Measurements from ENCODE around the gene GC.
A peak's percentile ranks its signal among the peaks of the same experiment; 100 is the strongest.
"Not testable (repeated sequence)": the region's sequence is repeated elsewhere in the genome, so short reads cannot be mapped to it uniquely, and the experiment has no call there.

GC gene

DNA sequence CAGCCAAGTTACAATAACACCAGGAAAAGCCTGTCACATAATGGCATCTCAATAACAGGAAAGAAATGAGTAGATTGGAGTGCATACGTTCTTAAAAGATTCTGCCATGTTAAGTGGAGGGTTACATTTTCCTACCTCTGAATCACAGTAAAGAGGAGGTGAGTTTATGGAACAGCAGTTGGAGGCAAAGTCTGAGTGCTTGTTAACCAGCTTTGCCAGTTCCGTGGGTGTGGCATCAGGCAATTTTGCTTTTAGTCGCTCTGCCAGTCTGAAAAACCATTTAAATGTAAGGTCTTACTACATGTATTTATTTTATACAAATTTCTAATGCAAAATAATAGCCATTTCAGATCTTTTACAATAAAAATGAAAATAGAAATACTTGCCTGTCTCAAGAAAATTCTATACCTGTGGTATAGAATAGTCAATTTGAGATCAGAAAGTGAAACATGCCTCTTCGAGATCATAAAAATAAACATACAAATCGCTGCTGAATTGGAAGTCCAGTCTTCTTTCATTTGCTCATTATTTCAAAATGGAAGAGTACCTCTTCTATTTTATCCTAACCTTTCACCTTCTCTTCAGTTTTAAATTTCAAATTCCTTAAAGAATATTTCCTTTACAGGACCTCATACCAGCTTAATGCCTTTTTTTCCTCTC lies 31.4 kb downstream of the GC start:
- no peak for TF ChIP-seq ZFX (IDR thresholded peaks at IDR 0.05; ENCODE audit: borderline replicate concordance)
- TF ChIP-seq, protein P1, sequence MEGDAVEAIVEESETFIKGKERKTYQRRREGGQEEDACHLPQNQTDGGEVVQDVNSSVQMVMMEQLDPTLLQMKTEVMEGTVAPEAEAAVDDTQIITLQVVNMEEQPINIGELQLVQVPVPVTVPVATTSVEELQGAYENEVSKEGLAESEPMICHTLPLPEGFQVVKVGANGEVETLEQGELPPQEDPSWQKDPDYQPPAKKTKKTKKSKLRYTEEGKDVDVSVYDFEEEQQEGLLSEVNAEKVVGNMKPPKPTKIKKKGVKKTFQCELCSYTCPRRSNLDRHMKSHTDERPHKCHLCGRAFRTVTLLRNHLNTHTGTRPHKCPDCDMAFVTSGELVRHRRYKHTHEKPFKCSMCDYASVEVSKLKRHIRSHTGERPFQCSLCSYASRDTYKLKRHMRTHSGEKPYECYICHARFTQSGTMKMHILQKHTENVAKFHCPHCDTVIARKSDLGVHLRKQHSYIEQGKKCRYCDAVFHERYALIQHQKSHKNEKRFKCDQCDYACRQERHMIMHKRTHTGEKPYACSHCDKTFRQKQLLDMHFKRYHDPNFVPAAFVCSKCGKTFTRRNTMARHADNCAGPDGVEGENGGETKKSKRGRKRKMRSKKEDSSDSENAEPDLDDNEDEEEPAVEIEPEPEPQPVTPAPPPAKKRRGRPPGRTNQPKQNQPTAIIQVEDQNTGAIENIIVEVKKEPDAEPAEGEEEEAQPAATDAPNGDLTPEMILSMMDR (IDR thresholded peaks at IDR 0.05), result no peak
- H3K27ac ChIP-seq, result no peak overlapping the region

DNA sequence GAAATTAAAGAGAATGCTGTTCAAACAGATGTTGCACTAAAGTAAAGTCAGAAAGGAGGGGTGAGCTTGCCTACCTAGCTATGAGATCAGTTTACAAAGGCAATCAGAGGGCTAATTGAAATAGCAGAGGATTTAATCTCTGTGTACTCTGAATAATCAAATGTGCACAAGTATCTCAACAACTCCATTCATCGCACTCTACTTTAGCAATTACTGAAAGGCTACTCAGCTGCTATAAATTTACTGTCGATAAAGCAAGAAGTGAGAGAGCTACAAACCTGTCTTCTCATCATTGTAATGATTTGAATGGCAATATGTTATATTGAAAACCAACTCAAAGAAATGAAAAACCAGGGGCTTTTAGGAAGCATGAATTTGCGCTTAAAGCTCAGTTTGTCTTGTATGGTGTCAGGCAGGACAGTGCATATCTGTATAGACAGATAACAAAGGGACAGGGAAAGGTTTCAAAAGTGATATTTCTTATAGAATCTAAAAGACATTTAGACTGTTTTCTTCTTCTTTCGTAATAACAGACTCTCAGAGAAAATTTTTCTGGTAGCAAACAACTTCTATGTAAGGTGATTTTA lies 34.8 kb downstream of the GC start:
- H3K27ac ChIP-seq, result no peak overlapping the region
- no peak for TF ChIP-seq ZFX (IDR thresholded peaks at IDR 0.05; ENCODE audit: borderline replicate concordance)
- TF ChIP-seq, protein P1 (IDR thresholded peaks at IDR 0.05), result no peak

DNA sequence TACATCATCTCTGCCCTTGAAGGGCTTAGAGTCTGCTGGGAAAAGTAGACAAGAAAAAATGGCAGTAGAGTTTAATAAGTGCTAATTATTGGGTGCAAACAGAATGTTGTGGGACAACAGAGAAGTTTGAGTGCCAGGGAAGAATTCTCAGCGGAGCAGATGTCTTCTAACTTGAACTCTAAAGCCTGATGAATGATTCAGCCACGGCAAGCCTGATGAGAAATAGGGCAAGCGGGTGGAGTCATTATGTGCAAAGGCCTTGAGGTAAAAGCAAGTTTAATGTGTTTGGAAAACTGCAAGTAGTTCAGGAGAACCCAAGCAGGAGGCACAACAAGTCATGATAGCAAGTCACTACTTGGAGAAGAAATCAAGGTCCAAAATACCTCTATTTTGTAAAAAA lies 37.5 kb downstream of the GC start:
- TF ChIP-seq ZFX (IDR thresholded peaks at IDR 0.05; ENCODE audit: borderline replicate concordance), result no peak
- H3K27ac ChIP-seq, result no peak overlapping the region

- H3K27ac ChIP-seq, result not testable (repeated sequence)
These were observed 45.1 kb downstream of the GC start for GRCh38 chr4:71738782-71739181.

DNA sequence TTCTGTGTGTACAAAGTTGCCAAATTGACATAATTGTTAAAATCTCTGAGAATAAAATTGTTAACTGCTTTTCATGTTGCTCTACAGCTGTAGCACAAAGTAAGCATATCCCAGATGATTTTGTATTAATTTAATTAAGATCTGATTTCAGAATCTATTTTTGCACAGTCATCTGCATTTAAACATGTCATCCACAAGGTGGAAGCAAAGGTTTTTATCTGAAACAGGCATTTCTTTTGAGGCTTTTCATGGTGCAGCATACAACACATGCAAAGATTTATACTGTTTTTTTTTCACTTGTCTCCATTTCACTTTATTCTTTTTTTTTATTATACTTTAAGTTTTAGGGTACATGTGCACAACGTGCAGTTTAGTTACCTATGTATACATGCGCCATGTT lies 51.2 kb downstream of the GC start:
- H3K27ac ChIP-seq, result no peak overlapping the region
- TF ChIP-seq ZFX (IDR thresholded peaks at IDR 0.05; ENCODE audit: borderline replicate concordance), result no peak
- TF ChIP-seq, protein P1 (IDR thresholded peaks at IDR 0.05), result peak; percentile 67

DNA sequence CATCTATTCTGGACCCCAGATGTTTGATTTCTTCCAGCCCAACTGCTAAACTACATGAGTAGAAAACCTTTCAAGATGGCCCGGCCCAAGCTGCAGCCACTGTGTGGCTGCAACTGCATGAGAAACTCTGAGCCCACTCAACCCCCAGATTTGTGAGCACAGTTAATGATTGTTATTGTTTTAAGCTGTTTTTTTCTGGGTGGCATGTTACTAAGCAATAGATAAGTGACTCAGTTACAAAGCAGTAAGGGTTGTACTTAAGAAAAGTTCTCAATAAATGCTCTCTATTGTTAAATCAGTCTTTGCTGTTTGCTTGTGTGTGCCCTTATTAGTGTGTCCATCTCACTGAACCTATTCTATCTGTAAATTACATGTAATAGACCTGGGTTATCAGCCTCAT lies 51.8 kb downstream of the GC start:
- no peak for TF ChIP-seq ZFX (IDR thresholded peaks at IDR 0.05; ENCODE audit: borderline replicate concordance)
- TF ChIP-seq, protein P1 (IDR thresholded peaks at IDR 0.05), result no peak
- H3K27ac ChIP-seq, result no peak overlapping the region

DNA sequence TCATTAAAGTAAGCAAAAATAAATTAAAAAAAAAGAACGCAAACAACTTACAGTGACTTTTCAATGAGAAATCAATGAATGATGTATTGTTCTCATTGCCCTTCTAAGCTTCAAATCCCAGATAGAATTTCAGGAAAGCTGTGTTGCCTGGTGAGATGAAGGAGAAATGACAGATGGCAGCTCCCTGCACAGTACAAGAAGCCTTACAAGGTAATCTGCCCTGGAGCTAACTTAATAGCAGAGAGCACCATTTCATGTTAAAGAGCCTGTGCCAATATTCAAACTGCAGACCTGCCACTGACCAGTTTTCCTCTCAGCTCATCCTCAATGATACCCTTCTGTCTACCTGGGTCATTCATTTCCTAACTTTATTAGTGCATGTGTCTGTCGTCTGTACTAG lies 54.0 kb downstream of the GC start:
- no peak for TF ChIP-seq ZFX (IDR thresholded peaks at IDR 0.05; ENCODE audit: borderline replicate concordance)
- TF ChIP-seq, protein P1 (IDR thresholded peaks at IDR 0.05), result no peak
- no peak overlapping the region for H3K27ac ChIP-seq

GRCh38 chr4:71713611-71714203 lies 70.2 kb downstream of the GC start:
- TF ChIP-seq, protein P1 (IDR thresholded peaks at IDR 0.05), result peak; percentile 72
- no peak for TF ChIP-seq ZFX (IDR thresholded peaks at IDR 0.05; ENCODE audit: borderline replicate concordance)
- H3K27ac ChIP-seq, result no peak overlapping the region
